ENCODE data around the gene COX19. TPM values are rescaled to one million over a fixed set of nuclear protein-coding genes. Genes with fewer than 3 reads are reported as not detected.
"Not testable (repeated sequence)": the region's sequence is repeated elsewhere in the genome, so short reads cannot be mapped to it uniquely, and the experiment has no call there.

COX19 gene
- total RNA-seq, 1 donor from 2014 or later: 14.3 TPM

- H3K27ac Mint-ChIP-seq: peak overlapping the region; percentile 58
- H3K9me3 Mint-ChIP-seq: no peaks in the 10 kb centered on the region
- peaks cover 22% of the 10 kb centered on the region for H3K4me1 Mint-ChIP-seq (ENCODE audit: low read depth)
- DNase-seq (ENCODE audit: low spot score): no peak
- peaks cover 14% of the 10 kb centered on the region for H3K36me3 Mint-ChIP-seq (ENCODE audit: low read depth)
- H3K4me3 Mint-ChIP-seq: no peak overlapping the region
- no peaks in the 10 kb centered on the region for H3K27me3 Mint-ChIP-seq (ENCODE audit: insufficient read depth)
- intact Hi-C loops (cut with micrococcal nuclease): loop anchor here (1.0 to 2.0 kb wide), 3 partner anchors 9 to 44 kb away; partner anchors contain the start of gene COX19
Measured at GRCh38 chr7:930975-931758, 44.2 kb downstream of the COX19 start.

GRCh38 chr7:929311-929711 is 46.0 kb downstream of the COX19 start:
- Mint-ChIP-seq H3K36me3 (ENCODE audit: low read depth) (peaks cover 11% of the 10 kb centered on the region), H3K9me3 (no peaks in the 10 kb centered on the region), H3K27ac (peak overlapping the region; percentile 55), H3K4me3 (peak overlapping the region; percentile 28), H3K27me3 (ENCODE audit: insufficient read depth) (no peaks in the 10 kb centered on the region), H3K4me1 (ENCODE audit: low read depth) (peaks cover 24% of the 10 kb centered on the region)
- DNase-seq (ENCODE audit: low spot score): no peak
- intact Hi-C loops (cut with micrococcal nuclease): no loop called here

GRCh38 chr7:927031-927671 is 48.2 kb downstream of the COX19 start:
- intact Hi-C loops (cut with micrococcal nuclease): no loop called here
- DNase-seq (ENCODE audit: low spot score): no peak
- Mint-ChIP-seq H3K27me3 (ENCODE audit: insufficient read depth) (peaks cover 4% of the 10 kb centered on the region), H3K9me3 (no peaks in the 10 kb centered on the region), H3K36me3 (ENCODE audit: low read depth) (peaks cover 11% of the 10 kb centered on the region), H3K4me3 (no peak overlapping the region), H3K4me1 (ENCODE audit: low read depth) (peaks cover 38% of the 10 kb centered on the region), H3K27ac (peak overlapping the region; percentile 5)

- peaks cover 10% of the 10 kb centered on the region for H3K36me3 Mint-ChIP-seq (ENCODE audit: low read depth)
- H3K27me3 Mint-ChIP-seq (ENCODE audit: insufficient read depth): peaks cover 4% of the 10 kb centered on the region
- H3K9me3 Mint-ChIP-seq: no peaks in the 10 kb centered on the region
- no peak for DNase-seq (ENCODE audit: low spot score)
- intact Hi-C loops (cut with micrococcal nuclease): no loop called here
- no peak overlapping the region for H3K4me3 Mint-ChIP-seq
- peaks cover 38% of the 10 kb centered on the region for H3K4me1 Mint-ChIP-seq (ENCODE audit: low read depth)
- H3K27ac Mint-ChIP-seq: no peak overlapping the region
Measured at GRCh38 chr7:926061-927030, 49.0 kb downstream of the COX19 start.

GRCh38 chr7:925601-926000 is 49.7 kb downstream of the COX19 start:
- H3K27me3 Mint-ChIP-seq (ENCODE audit: insufficient read depth): peaks cover 4% of the 10 kb centered on the region
- no peaks in the 10 kb centered on the region for H3K9me3 Mint-ChIP-seq
- DNase-seq (ENCODE audit: low spot score): no peak
- H3K27ac Mint-ChIP-seq: no peak overlapping the region
- intact Hi-C loops (cut with micrococcal nuclease): no loop called here
- H3K4me3 Mint-ChIP-seq: no peak overlapping the region
- H3K36me3 Mint-ChIP-seq (ENCODE audit: low read depth): peaks cover 13% of the 10 kb centered on the region
- H3K4me1 Mint-ChIP-seq (ENCODE audit: low read depth): peaks cover 38% of the 10 kb centered on the region

GRCh38 chr7:924541-925231 is 50.7 kb downstream of the COX19 start:
- peak overlapping the region; percentile 79 for H3K4me3 Mint-ChIP-seq
- H3K4me1 Mint-ChIP-seq (ENCODE audit: low read depth): peaks cover 31% of the 10 kb centered on the region
- H3K27ac Mint-ChIP-seq: peak overlapping the region; percentile 87
- H3K27me3 Mint-ChIP-seq (ENCODE audit: insufficient read depth): peaks cover 4% of the 10 kb centered on the region
- H3K36me3 Mint-ChIP-seq (ENCODE audit: low read depth): peaks cover 11% of the 10 kb centered on the region
- intact Hi-C loops (cut with micrococcal nuclease): loop anchor here (5.0 kb wide), 1 partner anchor 118 kb away; the partner anchor contains the start of gene GPR146
- DNase-seq (ENCODE audit: low spot score): peak; percentile 31
- H3K9me3 Mint-ChIP-seq: no peaks in the 10 kb centered on the region

GRCh38 chr7:924042-924441 is 51.3 kb downstream of the COX19 start:
- DNase-seq (ENCODE audit: low spot score); H3K9me3 Mint-ChIP-seq; H3K27ac Mint-ChIP-seq; H3K27me3 Mint-ChIP-seq (ENCODE audit: insufficient read depth); H3K4me3 Mint-ChIP-seq: not testable (repeated sequence)
- peaks cover 25% of the 10 kb centered on the region for H3K4me1 Mint-ChIP-seq (ENCODE audit: low read depth)
- intact Hi-C loops (cut with micrococcal nuclease): loop anchor here (5.0 kb wide), 1 partner anchor 118 kb away; the partner anchor contains the start of gene GPR146
- peaks cover 14% of the 10 kb centered on the region for H3K36me3 Mint-ChIP-seq (ENCODE audit: low read depth)

GRCh38 chr7:923108-924041 is 52.0 kb downstream of the COX19 start:
- Mint-ChIP-seq H3K27me3 (ENCODE audit: insufficient read depth) (peaks cover 4% of the 10 kb centered on the region), H3K4me3 (peak overlapping the region; percentile 81), H3K36me3 (ENCODE audit: low read depth) (peaks cover 8% of the 10 kb centered on the region), H3K27ac (peak overlapping the region; percentile 94), H3K4me1 (ENCODE audit: low read depth) (peaks cover 20% of the 10 kb centered on the region), H3K9me3 (no peaks in the 10 kb centered on the region)
- peak; percentile 89 for DNase-seq (ENCODE audit: low spot score)
- intact Hi-C loops (cut with micrococcal nuclease): loop anchor here (1.0 to 5.0 kb wide), 8 partner anchors 13 to 215 kb away; partner anchors contain the start of genes ADAP1, COX19, GET4 and GPR146

- Mint-ChIP-seq H3K4me1 (ENCODE audit: low read depth) (peaks cover 19% of the 10 kb centered on the region), H3K27me3 (ENCODE audit: insufficient read depth) (peaks cover 4% of the 10 kb centered on the region), H3K36me3 (ENCODE audit: low read depth) (peaks cover 8% of the 10 kb centered on the region), H3K4me3 (peak overlapping the region; percentile 81), H3K9me3 (no peaks in the 10 kb centered on the region), H3K27ac (peak overlapping the region; percentile 94)
- DNase-seq (ENCODE audit: low spot score): no peak
- intact Hi-C loops (cut with micrococcal nuclease): loop anchor here (1.0 to 5.0 kb wide), 9 partner anchors 8 to 216 kb away; partner anchors contain the start of genes ADAP1, COX19, GET4 and GPR146
Measured at GRCh38 chr7:922334-923107, 52.8 kb downstream of the COX19 start.

- DNase-seq (ENCODE audit: low spot score): no peak
- no peaks in the 10 kb centered on the region for H3K9me3 Mint-ChIP-seq
- intact Hi-C loops (cut with micrococcal nuclease): loop anchor here (1.0 to 5.0 kb wide), 3 partner anchors 9 to 121 kb away; partner anchors contain the start of genes GET4 and GPR146
- peaks cover 4% of the 10 kb centered on the region for H3K27me3 Mint-ChIP-seq (ENCODE audit: insufficient read depth)
- peaks cover 8% of the 10 kb centered on the region for H3K36me3 Mint-ChIP-seq (ENCODE audit: low read depth)
- peak overlapping the region; percentile 31 for H3K4me3 Mint-ChIP-seq
- H3K27ac Mint-ChIP-seq: peak overlapping the region; percentile 78
- H3K4me1 Mint-ChIP-seq (ENCODE audit: low read depth): peaks cover 19% of the 10 kb centered on the region
Measured at GRCh38 chr7:921581-922333, 53.6 kb downstream of the COX19 start.
